PC-3 (cell line): ENCODE results near the gene SCAANT1. TPM values are rescaled to one million over a fixed set of nuclear protein-coding genes. Genes with fewer than 3 reads are reported as not detected.

ENCODE experiments used
- ATAC-seq: fragments of 200-7000 bp; cut with Tn5 transposase; 2 replicates; pipeline ENCODE4 v1.9.1; 2020; ENCODE audit warnings: mild to moderate bottlenecking, moderate library complexity
- BruUV-seq: library from RNA; stranded (reverse); fragments of 400-500 nt; replicated peaks from 2 replicates; lab custom pipeline; 2021; lab: Mats Ljungman, UMichigan
- CTCF ChIA-PET: fragments of 300-600 bp; sonication (Branson Sonifier 250); formaldehyde crosslinking; loops from one replicate; lab custom pipeline; 2022; ENCODE audit warnings: antibody characterized with exemption; lab: Charles Lee
- POLR2A ChIA-PET: fragments of 300-600 bp; sonication (Branson Sonifier 250); formaldehyde crosslinking; loops from one replicate; lab custom pipeline; 2022; ENCODE audit warnings: antibody characterized with exemption; ENCODE audit not compliant: unreplicated experiment; lab: Charles Lee
- DNase-seq: peaks from one replicate; pipeline ENCODE4 v3.0.0-alpha.2; 2015
- H2AFZ ChIP-seq: fragments of 300-600 bp; sonication (generic); 2 replicates; pipeline ENCODE4 v1.6.0; 2016; ENCODE audit warnings: antibody characterized with exemption, low read length
- H3F3A ChIP-seq: fragments of 300-600 bp; sonication (generic); one replicate; pipeline ENCODE4 v1.6.0; 2017; ENCODE audit warnings: antibody characterized with exemption, low read length, control low read depth, mild to moderate bottlenecking; ENCODE audit not compliant: unreplicated experiment
- H3K27ac ChIP-seq: fragments of 300-600 bp; sonication (generic); 2 replicates; pipeline ENCODE4 v1.5.1; 2016; ENCODE audit warnings: mild to moderate bottlenecking, low read length
- H3K27me3 ChIP-seq: fragments of 300-600 bp; sonication (generic); 2 replicates; pipeline ENCODE4 v1.6.1; 2016; ENCODE audit warnings: low read length, mixed read lengths
- H3K36me3 ChIP-seq: fragments of 300-600 bp; sonication (generic); 2 replicates; pipeline ENCODE4 v1.6.1; 2016; ENCODE audit warnings: low read depth, mixed run types, low read length, mixed read lengths
- H3K4me1 ChIP-seq: fragments of 300-600 bp; sonication (generic); 2 replicates; pipeline ENCODE4 v1.5.1; 2016; ENCODE audit warnings: low read length; ENCODE audit not compliant: insufficient read depth
- H3K4me2 ChIP-seq: fragments of 300-600 bp; sonication (generic); 2 replicates; pipeline ENCODE4 v1.6.0; 2016; ENCODE audit warnings: low read length
- H3K4me3 ChIP-seq: fragments of 300-600 bp; sonication (generic); 2 replicates; pipeline ENCODE4 v1.5.1; 2016; ENCODE audit warnings: mild to moderate bottlenecking, low read length, mixed read lengths
- H3K79me2 ChIP-seq: fragments of 300-600 bp; sonication (generic); 2 replicates; pipeline ENCODE4 v1.6.1; 2017; ENCODE audit warnings: low read length, mixed read lengths
- H3K9ac ChIP-seq: fragments of 300-600 bp; sonication (generic); 2 replicates; pipeline ENCODE4 v1.6.0; 2016; ENCODE audit warnings: mild to moderate bottlenecking, low read length
- H3K9me2 ChIP-seq: fragments of 300-600 bp; sonication (generic); replicated peaks from 2 replicates; pipeline ENCODE4 v1.6.1; 2016; ENCODE audit warnings: mixed run types, low read length, mixed read lengths
- H3K9me3 ChIP-seq: fragments of 300-600 bp; sonication (generic); 2 replicates; pipeline ENCODE4 v1.6.1; 2016; ENCODE audit warnings: low read length, mixed read lengths
- H4K20me1 ChIP-seq: fragments of 300-600 bp; sonication (generic); 2 replicates; pipeline ENCODE4 v1.6.1; 2016; ENCODE audit warnings: low read length, mixed read lengths
- CTCF ChIP-seq: fragments of 300-600 bp; sonication (generic); conservative IDR thresholded peaks from 2 replicates; pipeline ENCODE4 v1.5.1; 2017; ENCODE audit warnings: antibody characterized with exemption, low read depth, mild to moderate bottlenecking, low read length
- EZH2 ChIP-seq: fragments of 300-600 bp; sonication (generic); IDR thresholded peaks from one replicate; pipeline ENCODE4 v1.6.1; 2017; ENCODE audit warnings: antibody characterized with exemption, mild to moderate bottlenecking, low read length; ENCODE audit not compliant: unreplicated experiment
- EZH2phosphoT487 ChIP-seq: fragments of 300-600 bp; sonication (generic); IDR thresholded peaks from 2 replicates; pipeline ENCODE4 v1.6.1; 2018; ENCODE audit warnings: mild to moderate bottlenecking, antibody characterized with exemption, low read length, borderline replicate concordance
- intact Hi-C: fragments of 100-400 bp; cut with micrococcal nuclease; formaldehyde crosslinking; loops from 2 replicates; pipeline ENCODE4 v1.9.0; 2023
- total RNA-seq: library from RNA; depleted of rRNA; stranded (reverse); fragments of >200 nt; gene quantifications from 2 replicates; pipeline ENCODE4 v1.2.3, GENCODE V29; 2014

SCAANT1 gene
- total RNA-seq, 1 experiment from 2014 or later = not detected

GRCh38 chr3:63880653-63881052, 31.5 kb downstream of the SCAANT1 start:
- TF ChIP-seq EZH2phosphoT487 (no peak), CTCF (no peak), EZH2 (no peak)
- POLR2A ChIA-PET = no interaction called here
- no peak for ATAC-seq

GRCh38 chr3:63878394-63879060, 33.7 kb downstream of the SCAANT1 start:
- TF ChIP-seq CTCF (no peak), EZH2phosphoT487 (no peak), EZH2 (no peak)
- no peaks in the 10 kb centered on the region for H3K27me3 ChIP-seq
- H3K9me2 ChIP-seq = no peaks in the 10 kb centered on the region
- H3K9me3 ChIP-seq = no peaks in the 10 kb centered on the region
- ATAC-seq = no peak
- no TSS peak for BruUV-seq
- H3F3A ChIP-seq = no peaks in the 10 kb centered on the region
- ChIA-PET POLR2A (no interaction called here), CTCF (no interaction called here)
- H3K27ac ChIP-seq = no peak overlapping the region
- no peaks in the 10 kb centered on the region for H4K20me1 ChIP-seq
- DNase-seq = no peak
- H3K4me2 ChIP-seq = no peak overlapping the region
- intact Hi-C loops = no loop called here
- no peak overlapping the region for H3K9ac ChIP-seq
- H2AFZ ChIP-seq = no peak overlapping the region
- H3K4me1 ChIP-seq = no peaks in the 10 kb centered on the region
- H3K79me2 ChIP-seq = peaks cover 29% of the 10 kb centered on the region
- no peak overlapping the region for H3K4me3 ChIP-seq
- H3K36me3 ChIP-seq = no peaks in the 10 kb centered on the region

More at GRCh38 chr3:63880653-63881052, 31.5 kb downstream of the SCAANT1 start:
- Histone ChIP-seq H3K27me3 (no peaks in the 10 kb centered on the region), H3K9me2 (no peaks in the 10 kb centered on the region), H3K36me3 (no peaks in the 10 kb centered on the region), H3K9me3 (no peaks in the 10 kb centered on the region), H3K27ac (no peak overlapping the region), H3F3A (no peaks in the 10 kb centered on the region), H3K9ac (no peak overlapping the region), H3K79me2 (peaks cover 14% of the 10 kb centered on the region; the same call in 1 of the 2 replicates), H4K20me1 (no peaks in the 10 kb centered on the region), H3K4me2 (no peak overlapping the region), H3K4me3 (no peak overlapping the region), H2AFZ (no peak overlapping the region), H3K4me1 (no peaks in the 10 kb centered on the region)
- DNase-seq = no peak
- no TSS peak for BruUV-seq
- intact Hi-C loops = no loop called here
- CTCF ChIA-PET = no interaction called here

GRCh38 chr3:63877737-63878393, 34.3 kb downstream of the SCAANT1 start:
- no peaks in the 10 kb centered on the region for H4K20me1 ChIP-seq
- ATAC-seq (peak; percentile 79), DNase-seq (no peak)
- H3K36me3 ChIP-seq = no peaks in the 10 kb centered on the region
- H3K79me2 ChIP-seq = peaks cover 36% of the 10 kb centered on the region
- TF ChIP-seq EZH2phosphoT487 (no peak), CTCF (no peak), EZH2 (no peak)
- H3K4me1 ChIP-seq = peaks cover 3% of the 10 kb centered on the region
- H3K9me3 ChIP-seq = no peaks in the 10 kb centered on the region
- no peaks in the 10 kb centered on the region for H3K27me3 ChIP-seq
- H2AFZ ChIP-seq = no peak overlapping the region
- H3K9me2 ChIP-seq = no peaks in the 10 kb centered on the region
- H3F3A ChIP-seq = no peaks in the 10 kb centered on the region
- no peak overlapping the region for H3K4me2 ChIP-seq
- H3K27ac ChIP-seq = no peak overlapping the region
- H3K4me3 ChIP-seq = no peak overlapping the region
- POLR2A ChIA-PET = no interaction called here
- no peak overlapping the region for H3K9ac ChIP-seq
- CTCF ChIA-PET = no interaction called here
- intact Hi-C loops = no loop called here
- BruUV-seq = no TSS peak
